ENCODE results near the gene FCRL3.
"Not testable (repeated sequence)": the region's sequence is repeated elsewhere in the genome, so short reads cannot be mapped to it uniquely, and the experiment has no call there.

The FCRL3 gene, protein sequence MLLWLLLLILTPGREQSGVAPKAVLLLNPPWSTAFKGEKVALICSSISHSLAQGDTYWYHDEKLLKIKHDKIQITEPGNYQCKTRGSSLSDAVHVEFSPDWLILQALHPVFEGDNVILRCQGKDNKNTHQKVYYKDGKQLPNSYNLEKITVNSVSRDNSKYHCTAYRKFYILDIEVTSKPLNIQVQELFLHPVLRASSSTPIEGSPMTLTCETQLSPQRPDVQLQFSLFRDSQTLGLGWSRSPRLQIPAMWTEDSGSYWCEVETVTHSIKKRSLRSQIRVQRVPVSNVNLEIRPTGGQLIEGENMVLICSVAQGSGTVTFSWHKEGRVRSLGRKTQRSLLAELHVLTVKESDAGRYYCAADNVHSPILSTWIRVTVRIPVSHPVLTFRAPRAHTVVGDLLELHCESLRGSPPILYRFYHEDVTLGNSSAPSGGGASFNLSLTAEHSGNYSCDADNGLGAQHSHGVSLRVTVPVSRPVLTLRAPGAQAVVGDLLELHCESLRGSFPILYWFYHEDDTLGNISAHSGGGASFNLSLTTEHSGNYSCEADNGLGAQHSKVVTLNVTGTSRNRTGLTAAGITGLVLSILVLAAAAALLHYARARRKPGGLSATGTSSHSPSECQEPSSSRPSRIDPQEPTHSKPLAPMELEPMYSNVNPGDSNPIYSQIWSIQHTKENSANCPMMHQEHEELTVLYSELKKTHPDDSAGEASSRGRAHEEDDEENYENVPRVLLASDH

DNA sequence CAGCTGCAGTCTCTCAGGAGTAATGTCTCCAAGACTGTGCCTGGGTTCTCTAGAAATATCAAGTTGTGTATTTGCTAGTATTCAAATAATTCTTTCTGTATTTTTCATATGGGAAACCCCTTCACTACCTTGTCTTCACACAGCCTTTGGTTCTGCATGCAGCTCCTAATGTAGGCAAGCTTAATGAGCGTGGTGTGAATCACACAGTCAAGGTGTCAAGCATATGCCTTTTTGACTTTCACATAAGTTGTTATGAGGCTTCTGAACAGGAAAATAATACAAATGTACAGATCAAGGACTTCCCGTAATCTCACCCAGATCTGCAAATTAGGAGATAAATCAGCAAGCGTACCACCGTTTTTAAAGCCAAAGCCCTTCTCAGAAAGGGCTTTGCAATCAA lies at the start of gene FCRL3:
Gene FCRL3 (minus strand): TSS at position 38 of the 400 bp plus-strand sequence. CDS start 280 bp downstream, outside the sequence.
- no peak for DNase-seq (ENCODE audit: low read depth)

DNA sequence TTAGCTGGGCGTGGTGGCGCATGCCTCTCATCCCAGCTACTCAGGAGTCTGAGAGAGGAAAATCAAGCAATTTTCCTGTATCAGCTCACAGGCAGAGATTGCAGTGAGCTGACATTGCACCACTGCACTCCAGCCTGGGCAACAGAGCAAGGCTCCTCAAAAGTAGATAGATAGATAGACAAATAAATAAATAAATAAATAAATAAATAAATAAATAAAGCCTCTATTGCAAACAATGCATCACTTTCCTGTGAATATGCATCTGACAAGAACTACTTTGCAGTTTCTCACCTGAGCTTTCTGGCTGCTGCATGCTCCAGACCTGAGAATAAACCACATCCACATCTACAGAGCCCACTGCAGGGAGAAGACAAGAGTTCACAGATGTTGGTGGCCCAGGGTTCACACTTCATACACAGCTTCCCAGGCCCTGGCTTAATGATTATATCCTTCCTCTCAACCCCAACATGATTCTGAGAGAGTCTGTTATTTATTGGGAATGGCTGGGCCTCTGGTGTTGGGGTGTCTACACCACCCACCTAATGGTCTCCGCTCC lies 47.8 kb upstream of the FCRL3 start:
- no peak for DNase-seq (ENCODE audit: low read depth)

DNA sequence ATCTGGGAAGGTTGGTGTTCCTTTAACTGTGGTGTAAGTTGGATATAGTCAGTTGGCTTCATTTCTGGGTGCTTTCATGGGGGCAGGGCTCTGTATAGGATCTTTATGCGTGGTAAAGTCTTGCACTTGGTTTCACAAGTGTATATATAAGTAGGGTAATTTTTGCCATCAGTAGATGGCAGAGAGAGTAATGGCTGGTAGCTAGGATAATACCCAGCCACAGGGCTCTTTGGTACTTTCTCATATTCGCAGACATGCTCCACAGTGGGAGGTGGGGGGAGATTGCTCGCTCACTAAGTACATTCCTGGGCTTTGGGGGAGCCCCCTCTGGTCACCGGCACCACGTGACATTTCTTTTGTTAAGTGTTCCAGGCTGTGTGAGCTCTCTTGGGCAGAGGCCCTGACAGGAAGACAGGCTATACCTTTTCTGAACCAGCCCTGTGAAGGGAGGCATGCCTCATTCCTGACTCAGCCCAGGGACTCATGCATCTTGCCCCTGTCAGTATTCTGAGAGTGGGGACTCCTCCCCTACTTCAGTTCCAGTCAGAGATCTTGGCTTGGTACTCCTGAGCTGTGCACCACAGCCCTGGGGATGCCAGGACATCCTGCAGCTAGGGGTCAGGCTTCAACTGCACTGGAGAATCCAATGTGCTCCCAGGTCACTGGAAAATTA lies 38.8 kb upstream of the FCRL3 start:
- no peak for DNase-seq (ENCODE audit: low read depth)

DNA sequence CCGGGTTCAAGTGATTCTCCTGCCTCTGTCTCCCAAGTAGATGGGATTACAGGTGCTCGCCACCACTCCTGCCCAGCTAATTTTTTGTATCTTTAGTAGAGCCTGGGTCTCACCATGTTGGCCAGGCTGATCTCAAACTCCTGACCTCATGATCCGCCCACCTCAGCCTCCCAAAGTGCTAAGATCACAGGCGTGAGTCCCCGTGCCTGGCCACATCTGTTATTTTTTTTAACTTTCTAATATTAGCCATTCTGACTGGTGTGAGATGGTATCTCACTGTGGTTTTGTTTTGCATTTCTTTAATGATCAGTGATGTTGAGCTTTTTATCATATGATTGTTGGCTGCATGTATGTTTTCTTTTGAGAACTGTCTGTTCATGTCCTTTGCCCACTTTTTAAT lies 35.4 kb upstream of the FCRL3 start:
- DNase-seq (ENCODE audit: low read depth), result not testable (repeated sequence)

DNA sequence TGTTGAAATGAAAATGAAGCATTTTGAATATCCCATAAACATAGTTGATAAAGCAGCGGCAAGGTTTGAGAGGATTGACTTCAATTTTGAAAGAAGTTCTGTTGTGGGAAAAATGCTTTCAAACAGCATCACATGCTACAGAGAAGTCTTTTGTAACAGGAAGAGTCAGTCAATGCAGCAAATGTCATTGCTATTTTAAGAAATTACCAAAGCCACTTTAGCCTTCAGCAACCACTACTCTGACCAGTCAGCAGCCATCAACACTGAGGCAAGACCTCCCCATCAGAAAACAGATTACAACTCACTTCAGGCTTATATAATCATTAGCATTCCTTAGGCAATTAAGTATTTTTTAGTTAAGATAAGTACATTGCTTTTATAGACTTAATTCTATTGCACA lies 33.8 kb upstream of the FCRL3 start:
- DNase-seq (ENCODE audit: low read depth), result no peak

DNA sequence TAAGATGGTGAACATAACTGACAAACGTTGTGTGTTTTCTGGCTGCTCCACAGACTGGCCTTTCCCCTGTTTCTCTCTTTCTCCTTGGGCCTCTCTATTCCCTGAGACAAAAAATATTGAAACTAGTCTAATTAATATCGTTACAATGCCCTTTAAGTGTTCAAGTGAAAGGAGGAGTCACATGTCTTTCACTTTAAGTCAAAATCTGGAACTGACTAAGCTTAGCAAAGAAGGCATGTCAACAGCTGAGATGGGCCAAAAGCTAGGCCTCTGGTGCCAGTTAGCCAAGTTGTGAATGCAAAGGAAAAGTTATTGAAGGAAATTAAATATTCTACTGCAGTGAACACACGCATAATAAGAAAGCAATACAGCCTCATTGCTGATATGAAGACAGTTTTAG lies 32.2 kb upstream of the FCRL3 start:
- DNase-seq (ENCODE audit: low read depth), result no peak

DNA sequence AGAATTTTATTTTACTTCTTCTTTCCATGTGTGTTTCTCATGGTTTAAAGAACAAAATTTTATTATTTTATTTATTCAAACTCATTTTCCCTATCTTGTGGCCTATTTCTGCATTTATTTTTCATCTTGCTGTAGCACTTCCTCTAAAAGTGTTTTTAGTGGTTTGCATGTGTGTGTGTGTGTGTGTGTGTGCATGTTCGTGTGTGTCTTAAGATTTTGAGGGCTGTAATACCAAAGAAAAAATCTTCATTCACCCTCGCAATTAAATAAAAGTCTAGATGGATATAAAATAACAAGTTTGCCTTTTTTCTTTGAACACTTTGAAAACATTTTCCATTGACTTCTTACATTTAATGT lies 24.6 kb upstream of the FCRL3 start:
- DNase-seq (ENCODE audit: low read depth), result no peak

DNA sequence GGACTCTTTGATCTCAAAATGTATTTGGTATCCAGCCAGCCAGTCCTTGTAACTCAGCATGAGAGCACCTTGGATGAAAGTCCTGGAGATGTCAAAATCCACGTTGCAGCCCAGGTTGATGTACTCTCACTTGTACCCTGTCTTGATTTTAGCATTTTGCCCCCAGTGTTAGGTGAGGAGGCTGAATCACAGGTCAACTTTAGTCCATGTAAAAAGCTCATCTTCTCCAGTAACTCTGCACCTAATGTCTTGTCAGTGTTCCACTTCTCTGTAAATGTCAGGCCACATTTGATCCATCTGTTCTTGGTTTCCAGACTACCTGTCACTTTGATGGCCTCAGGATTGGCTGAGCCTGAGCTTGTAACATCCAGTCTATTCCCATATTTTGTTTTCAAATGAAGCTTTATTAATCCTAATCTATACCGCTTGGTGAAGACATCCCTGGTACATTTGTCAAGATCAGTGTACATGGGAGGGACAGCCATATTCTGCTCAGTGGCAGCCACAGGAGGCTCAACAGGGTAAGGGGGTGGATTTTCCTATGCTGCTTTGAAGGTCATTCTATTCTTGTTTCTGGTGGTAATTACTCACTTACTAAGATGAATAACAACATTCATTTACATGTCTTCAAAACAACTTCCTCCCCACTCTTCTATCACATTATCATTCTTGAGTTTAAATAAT lies 24.1 kb upstream of the FCRL3 start:
- no peak for DNase-seq (ENCODE audit: low read depth)

DNA sequence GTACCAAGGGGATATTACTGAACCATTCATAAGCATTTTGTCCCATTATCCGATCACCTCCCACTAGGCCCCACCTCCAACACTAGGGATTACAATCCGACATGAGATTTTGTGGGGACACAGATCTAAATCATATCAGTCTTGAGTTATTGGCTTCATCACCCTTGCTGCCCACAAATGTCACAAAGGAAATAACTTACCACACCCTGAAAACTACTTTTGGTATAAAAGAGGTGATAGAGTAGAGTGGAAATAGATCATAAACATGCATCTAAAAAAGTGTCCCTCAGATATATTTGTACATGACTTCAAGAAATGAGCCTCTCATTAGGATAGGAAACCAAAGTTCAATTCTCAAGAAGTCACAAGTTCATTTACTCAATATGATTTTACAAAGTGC lies 22.6 kb upstream of the FCRL3 start:
- DNase-seq (ENCODE audit: low read depth), result no peak

DNA sequence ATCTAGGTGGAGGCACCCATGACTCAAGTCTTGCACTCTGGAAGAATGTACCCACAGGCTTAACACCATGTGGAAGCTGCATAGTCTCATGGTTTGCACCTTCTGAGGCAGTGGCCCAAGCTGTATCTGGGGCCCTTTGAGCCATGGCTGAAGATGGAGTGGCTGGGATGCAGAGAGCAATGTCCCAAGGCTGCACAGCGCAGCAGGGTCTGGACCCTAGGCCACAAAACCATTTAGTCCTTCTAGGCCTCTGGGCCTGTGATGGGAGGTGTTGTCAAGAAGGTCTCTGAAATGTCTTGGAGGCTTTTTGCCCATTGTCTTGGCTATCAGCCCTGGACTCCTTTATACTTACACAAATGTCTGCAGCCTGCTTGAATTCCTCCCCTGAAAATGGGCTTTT lies 21.4 kb upstream of the FCRL3 start:
- DNase-seq (ENCODE audit: low read depth), result no peak

DNA sequence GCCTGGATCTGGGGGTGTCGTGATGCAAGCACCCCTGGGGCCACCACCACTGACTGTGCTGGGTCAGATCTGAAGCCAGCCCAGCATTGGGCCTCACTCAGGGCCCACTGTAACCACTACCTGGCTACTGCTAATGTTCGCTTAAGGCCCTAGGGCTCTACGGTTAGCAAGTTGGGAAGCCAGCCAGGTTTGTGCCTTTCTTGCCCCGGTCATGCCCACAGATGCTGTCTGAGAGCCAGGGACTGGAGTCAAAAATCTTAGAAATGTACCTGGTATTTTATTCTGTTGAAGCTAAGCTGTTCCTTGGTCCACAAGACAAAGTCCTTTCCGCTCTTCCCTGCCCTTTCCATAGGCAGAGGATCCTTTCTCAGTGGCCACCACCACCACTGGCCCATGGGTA lies 15.2 kb upstream of the FCRL3 start:
- DNase-seq (ENCODE audit: low read depth), result no peak

DNA sequence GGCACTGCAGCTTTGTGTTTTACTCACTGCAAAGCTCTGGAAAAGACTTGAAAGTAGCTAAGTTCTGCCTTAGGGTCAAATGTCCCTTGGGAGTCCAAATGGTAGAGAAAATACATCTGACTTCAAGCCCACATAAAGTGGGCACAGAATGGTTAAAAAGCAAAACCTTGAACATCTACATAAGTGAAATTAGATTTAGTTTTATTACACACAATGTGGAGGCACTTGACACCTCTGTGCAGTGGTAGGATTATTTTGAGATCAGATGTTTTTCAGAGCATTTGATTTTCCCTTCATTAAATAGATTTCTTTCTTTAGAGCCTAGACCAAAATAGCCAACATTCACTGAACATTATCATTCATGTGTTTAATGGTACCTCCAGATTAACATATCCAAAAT lies 11.2 kb upstream of the FCRL3 start:
- DNase-seq (ENCODE audit: low read depth), result no peak

DNA sequence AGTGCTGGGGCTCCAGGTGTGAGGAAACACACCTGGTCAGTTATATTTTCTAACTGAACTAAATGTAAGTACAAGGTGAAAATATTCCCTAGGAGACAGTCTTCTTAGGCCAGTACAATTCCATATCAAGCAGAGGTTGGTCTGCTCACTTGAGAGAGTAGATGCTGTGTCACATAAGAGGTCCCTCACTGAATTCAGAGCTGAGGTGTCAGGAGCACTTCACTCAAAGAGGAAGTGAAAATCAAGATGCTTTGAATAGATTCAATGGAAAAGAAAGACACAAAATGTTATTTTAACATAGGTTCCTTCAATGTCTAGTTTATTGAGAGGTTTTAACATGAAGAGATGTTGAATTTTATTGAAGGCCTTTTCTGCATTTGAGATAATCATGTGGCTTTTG lies 4.3 kb upstream of the FCRL3 start:
- DNase-seq (ENCODE audit: low read depth), result no peak

DNA sequence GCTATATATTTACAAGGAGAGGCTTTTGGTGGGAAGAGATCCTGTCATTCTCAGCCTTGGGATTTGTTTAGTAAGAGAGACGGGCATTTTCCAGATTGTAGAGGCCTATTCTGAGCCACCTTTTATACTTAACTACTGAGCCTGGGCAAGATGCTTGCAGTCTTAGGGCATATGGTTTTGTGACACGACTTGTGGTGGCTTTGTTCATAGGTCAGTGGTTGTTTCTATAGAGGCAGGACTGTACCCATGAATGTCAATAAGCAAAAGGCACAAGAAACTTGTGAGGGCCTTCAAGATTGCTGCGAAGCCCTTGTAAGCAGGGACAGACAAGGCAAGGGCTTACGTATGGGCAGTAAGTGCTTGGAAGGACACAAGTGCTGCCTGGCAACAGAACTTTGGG lies 3.4 kb upstream of the FCRL3 start:
- no peak for DNase-seq (ENCODE audit: low read depth)

DNA sequence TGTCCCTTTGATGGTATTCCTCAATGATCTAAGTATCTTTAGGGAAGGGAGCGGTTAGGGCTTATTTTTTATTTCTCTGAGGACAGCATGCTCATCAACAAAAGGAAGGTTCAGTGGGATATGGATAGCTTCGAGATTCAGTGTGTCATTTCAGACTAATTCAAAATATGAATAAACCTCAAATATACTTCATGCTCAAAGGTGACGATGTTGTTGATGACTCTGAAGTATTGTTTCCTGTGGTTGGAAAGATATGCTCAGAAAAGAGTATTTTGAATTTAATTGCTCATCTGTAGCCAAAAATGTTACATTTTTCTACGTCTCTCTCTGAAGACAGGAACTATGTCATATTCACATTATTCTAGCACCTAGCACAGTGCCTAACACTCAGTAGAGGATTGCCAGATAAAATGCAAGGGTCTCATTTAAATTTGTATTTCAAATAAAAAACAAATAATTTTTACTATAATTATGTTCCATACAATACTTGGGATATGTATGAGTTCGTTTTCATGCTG lies 1.8 kb upstream of the FCRL3 start:
- DNase-seq (ENCODE audit: low read depth), result no peak

DNA sequence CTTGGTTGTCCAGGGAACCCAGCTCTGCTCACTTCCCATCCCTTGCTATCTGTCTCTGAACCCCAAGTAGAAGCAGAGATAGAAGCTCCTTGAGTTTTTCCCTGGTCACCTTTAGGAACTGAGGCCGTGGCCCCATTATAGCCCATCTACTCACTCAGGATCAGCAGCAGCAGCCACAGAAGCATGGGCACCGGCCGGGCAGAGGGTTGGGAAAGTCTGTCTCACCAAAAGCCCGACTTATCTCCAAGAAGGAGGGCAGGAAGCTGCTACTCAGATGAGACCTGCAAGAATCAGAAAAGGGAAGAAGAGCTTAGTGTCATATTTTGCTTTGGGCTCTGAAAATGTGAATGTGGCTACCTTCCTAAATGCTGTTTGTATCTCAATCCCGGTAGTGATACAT lies 264 bp downstream of the FCRL3 start:
- no peak for DNase-seq (ENCODE audit: low read depth)

DNA sequence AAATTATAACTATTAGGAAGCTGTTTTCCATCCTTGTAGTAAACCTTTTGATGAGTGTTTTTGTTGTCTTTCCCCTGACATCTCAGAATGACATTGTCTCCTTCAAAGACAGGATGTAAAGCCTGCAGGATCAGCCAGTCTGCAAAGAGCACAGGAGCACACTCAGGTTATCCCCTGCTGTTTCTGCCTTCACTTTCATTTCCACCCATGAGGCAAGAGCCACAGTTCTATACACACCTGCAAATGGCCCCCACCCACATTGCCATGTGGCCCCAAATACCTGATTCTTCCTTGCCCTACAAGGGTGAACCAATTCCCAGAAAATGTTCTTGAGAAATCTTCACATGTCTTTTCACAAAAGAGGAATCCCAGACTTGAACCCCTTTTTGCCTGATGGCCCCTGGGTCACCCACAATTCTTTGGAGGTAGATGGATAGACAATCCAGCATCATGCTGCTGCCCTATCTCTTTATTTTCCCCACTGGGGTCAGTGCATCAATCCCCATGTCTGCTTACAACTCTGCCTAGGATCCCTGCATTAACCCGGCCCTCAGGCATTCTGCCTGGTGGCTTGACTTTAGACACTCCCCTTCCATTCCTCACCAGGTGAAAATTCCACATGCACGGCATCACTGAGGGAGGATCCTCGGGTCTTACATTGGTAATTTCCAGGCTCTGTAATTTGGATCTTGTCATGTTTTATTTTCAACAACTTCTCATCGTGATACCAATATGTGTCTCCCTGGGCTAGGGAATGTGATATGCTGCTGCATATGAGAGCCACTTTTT lies 2.6 kb downstream of the FCRL3 start:
- DNase-seq (ENCODE audit: low read depth), result no peak

DNA sequence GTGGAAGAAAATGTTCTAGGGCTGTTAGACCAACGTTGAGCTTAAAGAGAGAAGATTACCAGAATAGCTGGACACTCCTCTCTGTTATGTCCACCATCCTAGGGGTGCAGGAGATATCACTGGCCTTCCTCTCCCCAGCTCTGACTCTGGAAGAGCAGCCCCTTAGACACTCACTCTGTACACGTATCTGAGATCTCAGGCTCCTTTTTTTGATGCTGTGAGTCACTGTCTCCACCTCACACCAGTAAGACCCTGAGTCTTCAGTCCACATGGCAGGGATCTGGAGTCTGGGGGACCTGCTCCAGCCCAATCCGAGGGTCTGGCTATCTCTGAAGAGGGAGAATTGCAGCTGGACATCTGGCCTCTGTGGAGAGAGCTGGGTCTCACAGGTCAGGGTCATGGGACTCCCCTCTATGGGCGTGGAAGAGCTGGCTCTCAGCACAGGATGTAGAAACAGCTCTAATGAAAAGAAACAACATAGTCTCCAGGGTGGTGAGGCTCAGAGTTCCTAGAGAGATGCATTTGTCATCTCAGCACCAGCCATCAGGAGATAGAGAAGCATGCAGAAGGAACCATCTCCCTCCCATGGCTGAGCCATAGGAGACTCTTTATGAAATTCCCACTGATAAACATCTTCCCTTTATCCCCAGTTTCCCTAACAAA lies 3.5 kb downstream of the FCRL3 start:
- no peak for DNase-seq (ENCODE audit: low read depth)

DNA sequence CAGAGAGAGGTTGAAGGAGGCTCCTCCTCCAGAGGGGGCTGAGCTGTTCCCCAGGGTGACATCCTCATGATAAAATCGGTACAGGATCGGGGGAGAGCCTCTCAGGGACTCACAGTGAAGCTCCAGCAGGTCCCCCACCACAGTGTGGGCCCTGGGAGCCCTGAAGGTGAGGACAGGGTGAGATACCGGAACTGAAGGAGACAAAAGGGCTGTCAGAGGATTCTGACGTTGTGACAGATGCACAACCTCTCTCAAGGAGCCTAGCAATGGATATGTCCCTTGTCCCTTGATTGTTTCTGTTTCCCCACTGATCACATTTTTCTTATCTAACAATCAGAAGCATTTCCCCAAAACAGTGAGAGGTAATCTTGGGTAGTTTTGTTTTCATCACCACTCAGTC lies 5.2 kb downstream of the FCRL3 start:
- DNase-seq (ENCODE audit: low read depth), result no peak

DNA sequence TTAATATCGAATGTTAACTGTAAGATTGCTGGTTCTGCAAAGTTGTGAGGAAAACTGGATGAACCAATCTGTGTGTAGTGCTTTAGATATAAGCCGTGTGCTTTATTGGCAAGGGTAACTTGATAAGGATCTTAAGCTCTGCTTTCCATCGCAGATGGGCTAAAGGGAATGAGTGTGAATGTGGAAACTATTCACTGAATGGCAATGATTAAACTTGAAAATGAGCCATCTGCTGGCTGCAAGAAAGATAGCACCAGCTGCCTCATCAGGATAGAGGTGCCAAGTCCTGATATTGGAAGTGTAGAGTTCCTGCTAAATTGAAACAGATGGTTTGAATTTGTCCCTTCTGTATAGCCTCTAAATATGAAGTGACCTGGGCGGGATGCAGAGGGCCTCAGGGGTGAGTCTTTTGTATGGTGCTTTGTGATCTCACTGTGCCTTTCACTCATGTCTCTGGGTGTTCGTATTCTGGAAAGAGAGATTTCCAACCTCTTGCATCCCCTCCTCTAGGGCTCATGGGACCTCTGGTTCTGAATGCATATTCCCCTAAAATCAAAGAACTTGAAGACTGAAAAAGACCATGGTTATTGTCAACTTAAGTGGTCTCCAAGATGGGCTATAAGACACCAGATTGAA lies 9.2 kb downstream of the FCRL3 start:
- peak; percentile 19 for DNase-seq (ENCODE audit: low read depth)

All from amniotic epithelial cell (primary cell).